Measurements from ENCODE around the gene CAMK2N2. TPM values are rescaled to one million over a fixed set of nuclear protein-coding genes. Genes with fewer than 3 reads are reported as not detected.

The CAMK2N2 gene
- total and polyA plus RNA-seq, 7 experiments from 2014 or later = not detected

DNA sequence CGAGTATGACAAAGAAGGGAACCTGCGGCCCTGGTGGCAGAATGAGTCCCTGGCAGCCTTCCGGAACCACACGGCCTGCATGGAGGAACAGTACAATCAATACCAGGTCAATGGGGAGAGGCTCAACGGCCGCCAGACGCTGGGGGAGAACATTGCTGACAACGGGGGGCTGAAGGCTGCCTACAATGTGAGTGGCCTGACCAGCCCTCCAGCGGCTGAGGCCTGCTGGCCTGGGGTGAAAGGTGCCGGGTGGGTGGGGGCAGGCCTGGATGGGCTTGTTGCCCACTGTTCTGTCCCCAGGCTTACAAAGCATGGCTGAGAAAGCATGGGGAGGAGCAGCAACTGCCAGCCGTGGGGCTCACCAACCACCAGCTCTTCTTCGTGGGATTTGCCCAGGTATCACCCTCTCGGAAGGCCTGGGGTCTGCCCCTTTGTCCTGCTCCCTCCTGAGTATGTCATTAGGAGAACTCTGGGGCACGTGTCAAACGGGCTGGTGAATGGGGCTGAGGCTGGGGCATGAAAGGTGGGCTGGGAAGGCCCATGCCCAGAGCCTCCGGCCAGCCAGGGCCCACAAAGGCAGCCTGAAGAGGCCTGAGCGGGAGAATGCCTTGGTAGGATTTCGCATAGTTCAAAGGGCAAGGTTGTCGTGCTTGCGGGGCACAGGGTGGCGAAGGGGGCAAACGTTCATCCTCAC is 29.8 kb upstream of the CAMK2N2 start:
- no peaks in the 10 kb centered on the region for H3K9me3 Mint-ChIP-seq
- ChIA-PET POLR2A (no interaction called here), CTCF (no interaction called here)
- no peak overlapping the region for H3K4me3 Mint-ChIP-seq
- no peaks in the 10 kb centered on the region for H3K36me3 ChIP-seq (ENCODE audit: control insufficient read depth in 2 of 3, insufficient read depth in 3 of 3, low read length in 3 of 3)
- no peaks in the 10 kb centered on the region for H3K36me3 Mint-ChIP-seq
- no peak overlapping the region for H3K27ac ChIP-seq (ENCODE audit: low read depth, low read length)
- H3K27ac Mint-ChIP-seq = no peak overlapping the region
- ATAC-seq (no peak), DNase-seq (no peak)
- no peaks in the 10 kb centered on the region for H3K9me3 ChIP-seq (ENCODE audit: control insufficient read depth in 2 of 3, low read length in 3 of 3)
- no peaks in the 10 kb centered on the region for H3K27me3 ChIP-seq (ENCODE audit: control insufficient read depth in 2 of 2, insufficient read depth in 2 of 2, low read length in 2 of 2)
- H3K4me3 ChIP-seq (ENCODE audit: low read length) = no peak overlapping the region
- H3K4me1 Mint-ChIP-seq = no peaks in the 10 kb centered on the region
- intact Hi-C loops (cut with micrococcal nuclease) = no loop called here
- H3K4me1 ChIP-seq (ENCODE audit: control insufficient read depth in 2 of 2, insufficient read depth in 2 of 2, low read length in 2 of 2) = no peaks in the 10 kb centered on the region
- peaks cover 3 to 19% (median 7%) of the 10 kb centered on the region in 5 donors for H3K27me3 Mint-ChIP-seq

DNA sequence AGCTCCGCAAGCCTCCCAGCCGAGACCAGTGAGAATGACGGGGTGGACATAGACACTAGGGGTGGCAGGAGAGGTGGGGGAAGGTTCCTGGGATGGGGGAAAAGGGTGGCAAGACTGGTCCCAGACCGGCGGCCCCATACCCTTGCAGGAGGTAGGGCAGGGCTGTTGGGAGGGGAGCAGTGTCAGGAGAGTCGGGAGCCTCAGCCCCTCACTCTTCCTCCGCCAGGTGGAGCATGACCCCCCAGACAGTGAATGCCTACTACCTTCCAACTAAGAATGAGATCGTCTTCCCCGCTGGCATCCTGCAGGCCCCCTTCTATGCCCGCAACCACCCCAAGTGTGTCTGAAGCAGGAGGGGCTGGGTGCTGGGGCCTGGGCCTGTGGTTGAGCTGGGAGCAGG is 29.0 kb upstream of the CAMK2N2 start:
- CTCF ChIA-PET = no interaction called here
- DNase-seq (no peak), ATAC-seq (no peak)
- H3K27me3 Mint-ChIP-seq = peaks cover 9 to 28% (median 11%) of the 10 kb centered on the region in 5 donors
- no peaks in the 10 kb centered on the region for H3K4me1 ChIP-seq (ENCODE audit: control insufficient read depth in 2 of 2, insufficient read depth in 2 of 2, low read length in 2 of 2)
- H3K4me3 ChIP-seq (ENCODE audit: low read length) = no peak overlapping the region
- no peak overlapping the region for H3K27ac ChIP-seq (ENCODE audit: low read depth, low read length)
- no peaks in the 10 kb centered on the region for H3K9me3 ChIP-seq (ENCODE audit: control insufficient read depth in 2 of 3, low read length in 3 of 3)
- H3K36me3 ChIP-seq (ENCODE audit: control insufficient read depth in 2 of 3, insufficient read depth in 3 of 3, low read length in 3 of 3) = no peaks in the 10 kb centered on the region
- no peak overlapping the region for H3K27ac Mint-ChIP-seq
- H3K4me3 Mint-ChIP-seq = no peak overlapping the region
- intact Hi-C loops (cut with micrococcal nuclease) = no loop called here
- no peaks in the 10 kb centered on the region for H3K27me3 ChIP-seq (ENCODE audit: control insufficient read depth in 2 of 2, insufficient read depth in 2 of 2, low read length in 2 of 2)
- H3K9me3 Mint-ChIP-seq = no peaks in the 10 kb centered on the region
- POLR2A ChIA-PET = no interaction called here
- no peaks in the 10 kb centered on the region for H3K36me3 Mint-ChIP-seq
- no peaks in the 10 kb centered on the region for H3K4me1 Mint-ChIP-seq

GRCh38 chr3:184289426-184289938 is 28.1 kb upstream of the CAMK2N2 start:
- H3K9me3 Mint-ChIP-seq = no peaks in the 10 kb centered on the region
- H3K4me3 ChIP-seq (ENCODE audit: low read length) = no peak overlapping the region
- intact Hi-C loops (cut with micrococcal nuclease) = loop anchor here (1.0 to 2.0 kb wide), 6 partner anchors 39 to 394 kb away; partner anchors contain the start of genes ALG3 (in 1 of the 2) and EEF1AKMT4 (in 1 of the 2)
- peak overlapping the region in 1 of 9 donors; percentile 34 for H3K27ac Mint-ChIP-seq
- no peaks in the 10 kb centered on the region for H3K4me1 ChIP-seq (ENCODE audit: control insufficient read depth in 2 of 2, insufficient read depth in 2 of 2, low read length in 2 of 2)
- no peaks in the 10 kb centered on the region for H3K36me3 Mint-ChIP-seq
- no peak overlapping the region for H3K27ac ChIP-seq (ENCODE audit: low read depth, low read length)
- ATAC-seq (peak; percentile 67), DNase-seq (peak in 8 of 9 donors; percentile 18 to 71 (median 38))
- H3K4me3 Mint-ChIP-seq = no peak overlapping the region
- H3K36me3 ChIP-seq (ENCODE audit: control insufficient read depth in 2 of 3, insufficient read depth in 3 of 3, low read length in 3 of 3) = no peaks in the 10 kb centered on the region
- H3K27me3 ChIP-seq (ENCODE audit: control insufficient read depth in 2 of 2, insufficient read depth in 2 of 2, low read length in 2 of 2) = no peaks in the 10 kb centered on the region
- no peaks in the 10 kb centered on the region for H3K9me3 ChIP-seq (ENCODE audit: control insufficient read depth in 2 of 3, low read length in 3 of 3)
- peaks cover 9 to 28% (median 11%) of the 10 kb centered on the region in 5 donors for H3K27me3 Mint-ChIP-seq
- POLR2A ChIA-PET = no interaction called here
- CTCF ChIA-PET = no interaction called here
- H3K4me1 Mint-ChIP-seq = no peaks in the 10 kb centered on the region

- no peak overlapping the region for H3K27ac Mint-ChIP-seq
- CTCF ChIA-PET = no interaction called here
- ATAC-seq = peak; percentile 27
- H3K27me3 ChIP-seq (ENCODE audit: control insufficient read depth in 2 of 2, insufficient read depth in 2 of 2, low read length in 2 of 2) = no peaks in the 10 kb centered on the region
- peak in 1 of 9 donors; percentile 19 for DNase-seq
- POLR2A ChIA-PET = no interaction called here
- H3K9me3 ChIP-seq (ENCODE audit: control insufficient read depth in 2 of 3, low read length in 3 of 3) = no peaks in the 10 kb centered on the region
- no peak overlapping the region for H3K4me3 Mint-ChIP-seq
- peaks cover 9 to 31% (median 14%) of the 10 kb centered on the region in 5 donors for H3K27me3 Mint-ChIP-seq
- no peaks in the 10 kb centered on the region for H3K4me1 ChIP-seq (ENCODE audit: control insufficient read depth in 2 of 2, insufficient read depth in 2 of 2, low read length in 2 of 2)
- H3K9me3 Mint-ChIP-seq = no peaks in the 10 kb centered on the region
- H3K4me3 ChIP-seq (ENCODE audit: low read length) = no peak overlapping the region
- intact Hi-C loops (cut with micrococcal nuclease) = no loop called here
- H3K27ac ChIP-seq (ENCODE audit: low read depth, low read length) = no peak overlapping the region
- no peaks in the 10 kb centered on the region for H3K4me1 Mint-ChIP-seq
- H3K36me3 Mint-ChIP-seq = no peaks in the 10 kb centered on the region
- H3K36me3 ChIP-seq (ENCODE audit: control insufficient read depth in 2 of 3, insufficient read depth in 3 of 3, low read length in 3 of 3) = no peaks in the 10 kb centered on the region
Observed at GRCh38 chr3:184284696-184285095, 23.3 kb upstream of the CAMK2N2 start.

GRCh38 chr3:184283681-184284080 is 22.3 kb upstream of the CAMK2N2 start:
- H3K4me1 Mint-ChIP-seq = no peaks in the 10 kb centered on the region
- peaks cover 9 to 32% (median 14%) of the 10 kb centered on the region in 5 donors for H3K27me3 Mint-ChIP-seq
- Histone ChIP-seq H3K4me1 (ENCODE audit: control insufficient read depth in 2 of 2, insufficient read depth in 2 of 2, low read length in 2 of 2) (no peaks in the 10 kb centered on the region), H3K36me3 (ENCODE audit: control insufficient read depth in 2 of 3, insufficient read depth in 3 of 3, low read length in 3 of 3) (no peaks in the 10 kb centered on the region), H3K4me3 (ENCODE audit: low read length) (no peak overlapping the region), H3K27me3 (ENCODE audit: control insufficient read depth in 2 of 2, insufficient read depth in 2 of 2, low read length in 2 of 2) (no peaks in the 10 kb centered on the region), H3K27ac (ENCODE audit: low read depth, low read length) (no peak overlapping the region), H3K9me3 (ENCODE audit: control insufficient read depth in 2 of 3, low read length in 3 of 3) (no peaks in the 10 kb centered on the region)
- no peak overlapping the region for H3K27ac Mint-ChIP-seq
- ChIA-PET POLR2A (no interaction called here), CTCF (interaction anchor here (1.1 kb wide), 1 partner anchor 58 kb away, joined by 3 read pairs; no protein-coding TSS in a partner anchor)
- intact Hi-C loops (cut with micrococcal nuclease) = no loop called here
- DNase-seq (no peak), ATAC-seq (no peak)
- H3K4me3 Mint-ChIP-seq = no peak overlapping the region
- no peaks in the 10 kb centered on the region for H3K36me3 Mint-ChIP-seq
- no peaks in the 10 kb centered on the region for H3K9me3 Mint-ChIP-seq

DNA sequence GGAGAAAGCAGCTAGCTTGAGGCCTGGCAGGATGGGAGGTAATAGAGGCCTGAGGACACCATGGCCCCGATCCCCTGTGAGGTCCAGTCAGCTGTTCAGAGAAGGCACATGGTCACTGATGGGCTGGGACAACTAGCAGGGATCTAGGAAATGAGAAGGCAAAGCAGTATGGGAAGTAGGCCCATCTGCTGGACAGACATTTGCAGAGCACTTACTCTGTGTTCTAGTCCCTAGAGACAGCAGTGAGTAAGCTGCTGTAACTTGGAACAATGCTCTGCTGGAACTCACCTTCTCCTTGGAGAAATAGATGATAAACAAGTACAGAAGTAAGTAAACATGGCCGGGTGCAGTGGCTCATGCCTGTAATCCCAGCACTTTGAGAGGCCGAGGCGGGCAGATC is 21.6 kb upstream of the CAMK2N2 start:
- no peaks in the 10 kb centered on the region for H3K36me3 ChIP-seq (ENCODE audit: control insufficient read depth in 2 of 3, insufficient read depth in 3 of 3, low read length in 3 of 3)
- ChIA-PET POLR2A (no interaction called here), CTCF (interaction anchor here (1.1 kb wide), 1 partner anchor 57 kb away, joined by 3 read pairs; no protein-coding TSS in a partner anchor)
- no peak overlapping the region for H3K4me3 ChIP-seq (ENCODE audit: low read length)
- ATAC-seq (no peak), DNase-seq (no peak)
- Mint-ChIP-seq H3K36me3 (no peaks in the 10 kb centered on the region), H3K9me3 (no peaks in the 10 kb centered on the region), H3K4me1 (no peaks in the 10 kb centered on the region), H3K27me3 (peaks cover 5 to 32% (median 18%) of the 10 kb centered on the region in 5 donors), H3K4me3 (no peak overlapping the region), H3K27ac (no peak overlapping the region)
- H3K4me1 ChIP-seq (ENCODE audit: control insufficient read depth in 2 of 2, insufficient read depth in 2 of 2, low read length in 2 of 2) = no peaks in the 10 kb centered on the region
- no peaks in the 10 kb centered on the region for H3K9me3 ChIP-seq (ENCODE audit: control insufficient read depth in 2 of 3, low read length in 3 of 3)
- H3K27me3 ChIP-seq (ENCODE audit: control insufficient read depth in 2 of 2, insufficient read depth in 2 of 2, low read length in 2 of 2) = no peaks in the 10 kb centered on the region
- no peak overlapping the region for H3K27ac ChIP-seq (ENCODE audit: low read depth, low read length)
- intact Hi-C loops (cut with micrococcal nuclease) = no loop called here

DNA sequence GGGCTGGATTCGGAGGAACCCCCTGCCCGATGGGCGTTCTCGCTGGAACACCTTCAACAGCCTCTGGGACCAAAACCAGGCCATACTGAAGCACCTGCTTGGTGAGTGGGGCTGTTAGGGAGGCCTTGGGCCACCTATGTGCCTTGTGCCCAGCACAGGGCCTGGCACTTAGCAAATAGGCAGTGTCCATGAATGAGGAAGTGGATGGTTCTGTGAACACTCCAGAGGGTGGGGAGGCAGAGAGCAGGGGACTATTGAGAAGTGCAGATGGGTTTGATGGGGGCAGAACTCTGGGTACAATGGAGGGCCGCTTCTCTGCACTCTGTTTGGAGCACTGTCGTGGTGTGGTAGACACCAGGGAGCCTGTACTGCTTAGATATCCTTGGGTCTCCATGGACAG is 16.0 kb upstream of the CAMK2N2 start:
- no peaks in the 10 kb centered on the region for H3K4me1 ChIP-seq (ENCODE audit: control insufficient read depth in 2 of 2, insufficient read depth in 2 of 2, low read length in 2 of 2)
- CTCF ChIA-PET = interaction anchor here (0.6 kb wide), 1 partner anchor 54 kb away, joined by 4 read pairs; no protein-coding TSS in a partner anchor
- peaks cover 0 to 3% of the 10 kb centered on the region in 2 donors for H3K27me3 ChIP-seq (ENCODE audit: control insufficient read depth in 2 of 2, insufficient read depth in 2 of 2, low read length in 2 of 2)
- H3K36me3 ChIP-seq (ENCODE audit: control insufficient read depth in 2 of 3, insufficient read depth in 3 of 3, low read length in 3 of 3) = no peaks in the 10 kb centered on the region
- H3K4me1 Mint-ChIP-seq = peaks cover 0 to 8% (median 3%) of the 10 kb centered on the region in 7 donors
- no peaks in the 10 kb centered on the region for H3K9me3 ChIP-seq (ENCODE audit: control insufficient read depth in 2 of 3, low read length in 3 of 3)
- no peak overlapping the region for H3K27ac ChIP-seq (ENCODE audit: low read depth, low read length)
- peaks cover 34 to 57% (median 38%) of the 10 kb centered on the region in 5 donors for H3K27me3 Mint-ChIP-seq
- no peak overlapping the region for H3K27ac Mint-ChIP-seq
- POLR2A ChIA-PET = interaction anchor here (1.5 kb wide), 1 partner anchor 10 kb away, joined by 4 read pairs; no protein-coding TSS in a partner anchor
- intact Hi-C loops (cut with micrococcal nuclease) = no loop called here
- H3K9me3 Mint-ChIP-seq = peaks cover 0 to 2% (median 0%) of the 10 kb centered on the region in 11 donors
- DNase-seq (no peak), ATAC-seq (peak; percentile 24)
- peak overlapping the region in 1 of 10 donors; percentile 37 for H3K4me3 Mint-ChIP-seq
- H3K36me3 Mint-ChIP-seq = no peaks in the 10 kb centered on the region
- no peak overlapping the region for H3K4me3 ChIP-seq (ENCODE audit: low read length)
